ENCODE results near the gene MAGEE1. TPM values are rescaled to one million over a fixed set of nuclear protein-coding genes. Genes with fewer than 3 reads are reported as not detected.

The MAGEE1 gene, protein sequence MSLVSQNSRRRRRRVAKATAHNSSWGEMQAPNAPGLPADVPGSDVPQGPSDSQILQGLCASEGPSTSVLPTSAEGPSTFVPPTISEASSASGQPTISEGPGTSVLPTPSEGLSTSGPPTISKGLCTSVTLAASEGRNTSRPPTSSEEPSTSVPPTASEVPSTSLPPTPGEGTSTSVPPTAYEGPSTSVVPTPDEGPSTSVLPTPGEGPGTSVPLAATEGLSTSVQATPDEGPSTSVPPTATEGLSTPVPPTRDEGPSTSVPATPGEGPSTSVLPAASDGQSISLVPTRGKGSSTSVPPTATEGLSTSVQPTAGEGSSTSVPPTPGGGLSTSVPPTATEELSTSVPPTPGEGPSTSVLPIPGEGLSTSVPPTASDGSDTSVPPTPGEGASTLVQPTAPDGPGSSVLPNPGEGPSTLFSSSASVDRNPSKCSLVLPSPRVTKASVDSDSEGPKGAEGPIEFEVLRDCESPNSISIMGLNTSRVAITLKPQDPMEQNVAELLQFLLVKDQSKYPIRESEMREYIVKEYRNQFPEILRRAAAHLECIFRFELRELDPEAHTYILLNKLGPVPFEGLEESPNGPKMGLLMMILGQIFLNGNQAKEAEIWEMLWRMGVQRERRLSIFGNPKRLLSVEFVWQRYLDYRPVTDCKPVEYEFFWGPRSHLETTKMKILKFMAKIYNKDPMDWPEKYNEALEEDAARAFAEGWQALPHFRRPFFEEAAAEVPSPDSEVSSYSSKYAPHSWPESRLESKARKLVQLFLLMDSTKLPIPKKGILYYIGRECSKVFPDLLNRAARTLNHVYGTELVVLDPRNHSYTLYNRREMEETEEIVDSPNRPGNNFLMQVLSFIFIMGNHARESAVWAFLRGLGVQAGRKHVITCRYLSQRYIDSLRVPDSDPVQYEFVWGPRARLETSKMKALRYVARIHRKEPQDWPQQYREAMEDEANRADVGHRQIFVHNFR
- total RNA-seq: 9.6 TPM

DNA sequence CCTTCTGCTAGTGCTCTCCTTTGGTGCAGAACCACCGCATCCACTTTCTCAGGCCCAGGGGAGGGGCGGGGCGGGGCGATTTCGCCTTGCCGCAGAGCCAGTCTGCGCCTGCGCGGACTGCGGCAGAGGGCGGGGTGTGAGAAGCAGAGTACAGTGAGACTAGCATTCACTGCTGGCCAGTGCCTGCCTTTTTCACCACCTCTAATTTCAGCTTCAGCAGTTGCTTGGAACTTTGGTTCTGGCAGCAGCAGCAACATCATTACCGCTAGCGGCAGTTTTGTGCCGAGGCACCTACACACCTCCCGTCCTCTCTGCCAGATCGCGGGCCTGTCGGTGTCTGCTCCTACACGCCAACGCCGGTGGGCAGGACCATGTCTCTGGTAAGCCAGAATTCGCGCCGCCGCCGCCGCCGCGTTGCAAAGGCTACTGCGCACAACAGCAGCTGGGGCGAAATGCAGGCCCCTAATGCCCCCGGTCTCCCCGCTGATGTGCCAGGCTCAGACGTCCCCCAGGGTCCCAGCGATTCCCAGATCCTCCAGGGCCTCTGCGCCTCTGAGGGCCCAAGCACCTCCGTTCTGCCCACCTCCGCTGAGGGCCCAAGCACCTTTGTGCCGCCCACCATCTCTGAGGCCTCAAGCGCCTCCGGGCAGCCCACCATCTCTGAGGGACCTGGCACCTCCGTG, at the start of gene MAGEE1:
MAGEE1 (plus strand) TSS at position 151 of the 683 bp plus-strand sequence; CDS start at position 372, 221 bp downstream.

